GM15510 (cell line): ENCODE results near the gene ARFGEF3.

Experiments
- POLR2A ChIP-seq: IDR thresholded peaks from 3 replicates; pipeline ENCODE4 v1.6.1; 2011; ENCODE audit warnings: borderline replicate concordance; ENCODE audit not compliant: insufficient read length; ENCODE audit errors: extremely low read depth

ARFGEF3 gene

GRCh38 chr6:138291036-138291848 lies 129.5 kb downstream of the ARFGEF3 start:
- TF ChIP-seq POLR2A: no peak

GRCh38 chr6:138291849-138292181 lies 130.1 kb downstream of the ARFGEF3 start:
- no peak for TF ChIP-seq POLR2A

GRCh38 chr6:138292482-138292881 lies 130.7 kb downstream of the ARFGEF3 start:
- no peak for TF ChIP-seq POLR2A

GRCh38 chr6:138293428-138294395 lies 132.0 kb downstream of the ARFGEF3 start:
- no peak for TF ChIP-seq POLR2A

DNA sequence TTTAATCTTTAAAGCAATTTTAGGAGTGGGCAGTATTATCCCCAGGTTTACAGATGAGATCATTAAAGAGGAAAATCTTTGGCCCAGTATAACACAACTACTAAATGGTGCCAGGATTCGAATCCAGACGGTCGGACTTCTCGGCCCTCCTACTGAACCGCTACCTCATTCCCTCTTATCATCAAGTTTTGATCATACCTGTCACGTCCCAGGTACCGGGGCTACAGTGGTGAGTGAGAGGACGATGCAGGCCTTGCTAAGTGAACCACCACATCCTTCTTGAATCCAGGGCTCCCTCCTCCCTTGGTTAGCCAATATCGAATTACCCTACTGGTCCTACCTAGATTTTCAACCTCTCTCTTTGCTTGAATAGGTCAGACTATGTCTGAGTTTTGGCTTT lies 134.6 kb downstream of the ARFGEF3 start:
- TF ChIP-seq POLR2A: no peak

GRCh38 chr6:138296786-138297185 lies 135.0 kb downstream of the ARFGEF3 start:
- no peak for TF ChIP-seq POLR2A

DNA sequence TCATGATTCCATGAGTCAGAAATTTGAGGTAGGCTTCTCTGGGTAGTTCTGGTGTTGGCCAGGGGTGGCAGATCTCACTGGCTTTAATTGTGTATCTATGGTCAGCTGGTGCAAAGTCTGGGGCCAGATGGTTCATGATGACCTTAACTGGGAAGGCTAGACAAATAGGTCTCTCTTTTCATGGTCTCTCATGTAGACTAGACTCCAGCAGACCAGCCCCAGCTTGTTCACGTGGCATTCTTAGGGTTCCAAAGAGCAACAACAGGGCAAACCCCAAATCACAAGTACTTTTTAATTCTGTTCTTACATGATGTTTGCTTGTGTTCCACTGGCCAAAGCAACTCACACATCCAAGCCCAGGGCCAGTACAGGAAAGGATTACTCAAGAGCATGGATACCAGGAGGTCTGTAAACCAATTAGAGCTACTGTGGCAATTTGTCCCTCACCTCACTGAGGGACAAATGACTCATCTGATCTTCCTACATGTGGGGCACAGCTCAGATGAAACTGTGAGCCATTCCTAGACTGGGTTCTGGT lies 136.1 kb downstream of the ARFGEF3 start:
- TF ChIP-seq POLR2A: no peak

DNA sequence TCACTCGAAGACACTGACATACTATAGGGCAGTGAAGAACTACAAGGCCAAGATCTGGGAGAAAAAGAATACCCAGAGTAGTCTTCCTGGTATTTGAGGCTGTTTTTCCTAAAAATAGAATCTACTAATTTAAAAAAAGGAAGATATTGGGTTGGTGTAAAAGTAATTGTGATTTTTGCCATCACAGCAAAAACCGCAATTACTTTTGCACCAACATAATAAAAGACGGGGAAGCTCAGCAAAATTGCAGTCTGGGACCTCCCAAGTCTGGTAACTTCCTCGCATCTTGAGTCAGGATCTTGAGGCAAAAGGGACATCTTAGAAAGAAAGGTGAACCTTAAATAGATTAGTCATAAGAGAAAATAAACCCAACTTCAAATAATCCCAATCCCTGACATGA lies 138.7 kb downstream of the ARFGEF3 start:
- TF ChIP-seq POLR2A: no peak

DNA sequence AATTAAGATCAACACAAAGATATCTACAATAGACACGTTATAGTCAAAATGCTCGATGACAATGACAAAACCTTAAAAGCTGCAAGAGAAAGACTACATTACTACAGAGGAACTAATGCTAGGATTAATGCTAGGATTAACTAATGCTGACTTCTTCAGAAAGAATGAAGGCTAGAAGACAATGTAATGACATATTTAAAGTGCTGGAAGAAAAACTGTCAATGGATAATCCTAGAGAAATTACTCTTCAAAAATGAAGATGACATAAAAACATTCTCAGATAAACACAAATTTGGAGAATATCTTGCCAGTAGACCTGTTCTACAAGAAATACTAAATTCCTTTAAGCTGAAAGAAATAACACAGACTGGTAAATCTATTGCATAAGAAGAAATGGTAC lies 140.8 kb downstream of the ARFGEF3 start:
- no peak for TF ChIP-seq POLR2A

- no peak for TF ChIP-seq POLR2A
These were observed 145.6 kb downstream of the ARFGEF3 start for GRCh38 chr6:138307352-138307751.

DNA sequence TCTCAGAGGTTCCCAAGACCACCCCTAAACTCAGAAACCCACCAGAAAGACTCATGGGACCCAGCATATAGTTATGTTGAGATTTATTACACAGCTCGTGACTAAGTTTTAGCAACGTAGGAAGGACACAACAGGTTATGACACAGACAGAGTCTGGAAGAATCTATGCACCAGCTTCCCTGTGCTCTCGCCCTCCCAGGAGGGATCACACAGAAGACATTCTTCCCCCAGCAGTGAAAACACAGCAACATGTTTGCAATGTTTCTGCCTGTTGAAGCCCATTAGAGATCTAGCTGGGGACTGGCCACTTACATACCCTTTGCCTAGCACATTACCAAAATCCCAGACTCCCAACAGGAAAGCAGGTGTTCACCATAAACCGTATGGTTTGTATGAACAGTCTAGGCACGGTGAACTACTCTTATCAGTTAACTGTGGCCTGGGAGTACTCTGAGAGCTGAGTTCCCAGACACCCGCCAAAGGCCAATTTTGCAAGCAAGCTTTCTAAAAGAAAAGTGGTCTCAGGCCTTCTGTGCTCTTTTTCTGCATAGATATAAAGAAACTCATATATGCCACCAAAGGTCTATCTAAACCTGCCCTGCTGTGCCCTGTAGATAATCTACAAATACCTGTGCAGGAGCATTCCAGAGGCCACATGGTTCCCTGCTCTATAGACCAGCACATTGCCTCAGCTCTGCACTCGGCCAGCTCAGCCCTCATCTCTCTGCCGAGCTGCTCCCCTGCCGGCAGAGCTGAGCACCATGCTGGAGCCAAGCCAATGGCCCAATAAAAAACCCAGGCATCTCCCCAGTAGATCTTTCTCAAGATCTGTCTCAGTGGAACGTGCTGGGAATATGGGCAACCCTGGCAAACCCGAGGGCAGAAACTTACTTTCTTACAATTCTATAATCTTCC lies 146.3 kb downstream of the ARFGEF3 start:
- no peak for TF ChIP-seq POLR2A

DNA sequence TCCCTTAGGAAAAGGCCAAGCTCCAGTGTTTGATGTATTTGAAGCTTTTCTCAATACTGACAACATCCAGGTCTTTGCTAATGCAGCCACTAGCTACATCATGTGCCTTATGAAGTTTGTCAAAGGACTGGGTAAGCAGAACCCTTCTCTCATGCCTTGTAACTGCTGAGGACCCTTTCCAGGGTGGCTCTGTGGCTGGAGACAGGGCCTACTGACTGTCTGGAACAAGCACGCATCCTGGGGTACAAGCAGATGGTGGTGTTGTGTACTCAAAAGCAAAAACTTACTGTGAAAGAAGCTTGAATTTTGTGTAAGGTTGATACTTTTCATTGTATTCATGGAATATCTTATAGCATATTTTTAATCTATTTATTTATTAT lies 147.0 kb downstream of the ARFGEF3 start:
- TF ChIP-seq POLR2A: no peak

- TF ChIP-seq POLR2A: no peak
These were observed 148.0 kb downstream of the ARFGEF3 start for GRCh38 chr6:138309695-138310094.

DNA sequence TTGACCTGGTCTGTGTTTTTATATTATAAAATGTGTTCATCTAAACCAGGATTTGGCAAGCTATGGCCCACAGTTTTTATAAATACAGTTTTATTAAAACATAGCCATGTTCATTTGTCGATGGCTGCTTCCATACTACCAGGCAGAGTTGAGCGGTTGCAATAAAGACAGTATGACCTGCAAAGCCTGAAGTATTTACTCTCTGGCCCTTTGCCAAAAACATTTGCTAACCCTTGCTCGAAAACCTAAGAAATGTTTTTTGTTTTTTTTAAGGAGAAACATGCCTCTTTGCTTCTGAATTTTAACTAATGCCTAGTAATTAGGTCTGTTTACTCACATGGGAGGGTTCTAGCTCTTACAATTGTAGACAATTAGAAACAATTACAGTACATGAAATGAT lies 148.6 kb downstream of the ARFGEF3 start:
- no peak for TF ChIP-seq POLR2A
